DMS79 (cell line): ENCODE results near the gene KCTD8.

ENCODE experiments used
- DNase-seq: peaks from one replicate; lab custom pipeline; 2025; lab: John Stamatoyannopoulos, UW

The KCTD8 gene

GRCh38 chr4:44162538-44163270, 285.9 kb downstream of the KCTD8 start:
- DNase-seq = no peak

GRCh38 chr4:44161756-44162155, 286.9 kb downstream of the KCTD8 start:
- DNase-seq = no peak

- no peak for DNase-seq
These were observed 287.7 kb downstream of the KCTD8 start for GRCh38 chr4:44160776-44161367.

- no peak for DNase-seq
These were observed 288.6 kb downstream of the KCTD8 start for GRCh38 chr4:44159991-44160390.

- no peak for DNase-seq
These were observed 290.9 kb downstream of the KCTD8 start for GRCh38 chr4:44157611-44158277.

GRCh38 chr4:44150091-44150576, 298.5 kb downstream of the KCTD8 start:
- DNase-seq = no peak

GRCh38 chr4:44149282-44149681, 299.3 kb downstream of the KCTD8 start:
- no peak for DNase-seq

GRCh38 chr4:44147571-44148075, 301.0 kb downstream of the KCTD8 start:
- DNase-seq = no peak

- DNase-seq = no peak
These were observed 302.1 kb downstream of the KCTD8 start for GRCh38 chr4:44146516-44146915.

- no peak for DNase-seq
These were observed 302.7 kb downstream of the KCTD8 start for GRCh38 chr4:44145868-44146267.

GRCh38 chr4:44132526-44132925, 316.1 kb downstream of the KCTD8 start:
- no peak for DNase-seq
